ENCODE measurements around the gene CHTF8.

Gene CHTF8

DNA sequence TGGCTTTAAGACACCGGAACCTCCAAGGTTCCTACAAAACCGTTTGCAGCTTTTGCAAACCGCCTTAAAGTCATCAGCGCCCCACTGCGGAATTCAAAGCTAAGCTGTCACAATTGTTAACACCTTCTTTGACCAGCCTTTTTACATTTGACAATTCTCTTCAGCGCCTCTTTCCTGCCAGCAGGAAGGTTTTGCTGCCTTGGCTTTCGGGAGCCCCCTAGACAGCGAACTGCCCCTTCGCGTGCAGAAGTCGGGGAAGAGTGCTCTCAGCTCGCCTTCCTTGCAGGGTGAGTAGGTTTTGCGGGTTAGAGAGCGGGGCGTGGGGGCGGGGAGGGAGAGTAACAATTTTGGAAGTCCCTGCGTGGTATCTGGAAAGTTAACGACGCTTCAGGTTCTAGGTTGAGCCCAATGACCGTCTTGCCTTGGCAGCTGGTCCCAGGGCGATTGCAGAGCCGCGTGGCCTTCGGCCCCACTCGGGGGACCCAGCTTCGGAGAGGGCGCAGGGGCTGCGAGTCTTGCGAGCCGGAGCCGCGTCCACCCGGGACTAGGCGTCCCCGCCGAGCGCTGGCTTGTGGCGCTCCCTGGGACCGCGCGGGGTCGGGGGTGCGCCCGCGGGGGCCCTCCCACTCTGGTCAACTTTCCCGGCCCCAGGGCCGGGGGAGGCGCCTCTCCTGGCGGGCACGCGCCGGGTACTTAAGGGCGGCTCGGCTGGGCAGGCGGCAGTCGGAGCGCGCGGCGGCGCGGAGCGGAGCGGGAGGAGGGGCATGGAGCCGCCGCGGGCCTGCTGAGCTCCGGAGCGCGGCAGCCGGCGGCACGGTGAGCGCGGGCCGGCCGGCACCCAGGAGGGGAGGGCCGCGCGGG is 26.7 kb downstream of the CHTF8 start, which contains the start of gene HAS3:
HAS3 (plus strand) TSS at position 153 of the 861 bp plus-strand sequence. CDS start 3,743 bp downstream, outside the sequence.
- DNase-seq (ENCODE audit: low spot score): peak; percentile 78
- in situ Hi-C loops (cut with MboI; ENCODE audit: low sequenced_read_pairs, unreplicated experiment): loop anchor here (25.0 kb wide), 1 partner anchor 243 kb away; no protein-coding TSS in a partner anchor
- TF ChIP-seq CTCF (IDR thresholded peaks at IDR 0.05; ENCODE audit: borderline replicate concordance, control extremely low read depth, extremely low read depth, insufficient read depth, missing control alignments): no peak

GRCh38 chr16:69100071-69100691 is 32.2 kb downstream of the CHTF8 start:
- in situ Hi-C loops (cut with MboI; ENCODE audit: low sequenced_read_pairs, unreplicated experiment): loop anchor here (25.0 kb wide), 1 partner anchor 238 kb away; no protein-coding TSS in a partner anchor
- no peak for DNase-seq (ENCODE audit: low spot score)
- TF ChIP-seq CTCF (IDR thresholded peaks at IDR 0.05; ENCODE audit: borderline replicate concordance, control extremely low read depth, extremely low read depth, insufficient read depth, missing control alignments): no peak

- in situ Hi-C loops (cut with MboI; ENCODE audit: low sequenced_read_pairs, unreplicated experiment): no loop called here
- DNase-seq (ENCODE audit: low spot score): no peak
- TF ChIP-seq CTCF (IDR thresholded peaks at IDR 0.05; ENCODE audit: borderline replicate concordance, control extremely low read depth, extremely low read depth, insufficient read depth, missing control alignments): no peak
These were observed 37.2 kb downstream of the CHTF8 start for GRCh38 chr16:69095193-69095592.

DNA sequence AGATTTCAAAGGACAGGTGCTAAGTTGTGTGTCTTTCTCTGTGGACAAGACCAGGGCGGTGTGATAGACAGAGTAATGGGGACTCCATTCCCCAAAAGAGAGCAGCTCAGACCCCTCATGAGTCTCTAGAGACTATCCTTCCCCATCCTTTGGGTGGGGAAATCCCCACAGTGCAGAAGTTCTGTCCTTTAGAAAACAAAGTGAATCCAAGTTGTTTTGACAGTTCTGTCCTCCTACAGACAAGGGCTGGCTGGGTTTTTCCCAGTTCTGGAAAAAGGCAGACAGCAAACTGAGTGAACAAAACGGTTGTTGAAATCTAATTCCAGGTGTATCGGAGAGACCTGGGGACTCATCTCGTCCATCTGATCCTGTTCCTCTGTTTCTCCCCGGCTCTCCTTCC is 37.9 kb downstream of the CHTF8 start:
- TF ChIP-seq CTCF (IDR thresholded peaks at IDR 0.05; ENCODE audit: borderline replicate concordance, control extremely low read depth, extremely low read depth, insufficient read depth, missing control alignments): no peak
- in situ Hi-C loops (cut with MboI; ENCODE audit: low sequenced_read_pairs, unreplicated experiment): no loop called here
- no peak for DNase-seq (ENCODE audit: low spot score)

GRCh38 chr16:69093974-69094373 is 38.4 kb downstream of the CHTF8 start:
- no peak for DNase-seq (ENCODE audit: low spot score)
- in situ Hi-C loops (cut with MboI; ENCODE audit: low sequenced_read_pairs, unreplicated experiment): no loop called here
- TF ChIP-seq CTCF (IDR thresholded peaks at IDR 0.05; ENCODE audit: borderline replicate concordance, control extremely low read depth, extremely low read depth, insufficient read depth, missing control alignments): no peak

GRCh38 chr16:69089091-69089910 is 43.1 kb downstream of the CHTF8 start:
- in situ Hi-C loops (cut with MboI; ENCODE audit: low sequenced_read_pairs, unreplicated experiment): no loop called here
- DNase-seq (ENCODE audit: low spot score): peak; percentile 49
- TF ChIP-seq CTCF (IDR thresholded peaks at IDR 0.05; ENCODE audit: borderline replicate concordance, control extremely low read depth, extremely low read depth, insufficient read depth, missing control alignments): no peak

All from GM13976 (cell line).